H1 (cell line): Measurements from ENCODE around the gene ZSWIM2. TPM values are rescaled to one million over a fixed set of nuclear protein-coding genes. Genes with fewer than 3 reads are reported as not detected.

ENCODE experiments used
- CTCF ChIA-PET: fragments of 300-600 bp; sonication (Branson Sonifier 250); formaldehyde crosslinking; loops from one replicate; lab custom pipeline; 2021; ENCODE audit not compliant: partially characterized antibody; lab: Charles Lee
- POLR2A ChIA-PET: fragments of 300-600 bp; sonication (Branson Sonifier 250); formaldehyde crosslinking; loops from one replicate; lab custom pipeline; 2021; ENCODE audit warnings: inconsistent platforms; ENCODE audit not compliant: partially characterized antibody; lab: Charles Lee
- DNase-seq, 2 experiments: peaks; one replicate each; pipeline versions ENCODE4 v3.0.0 to v3.0.0-alpha.2; 2010 to 2022; ENCODE audit warnings: low spot score in 2 of 2, low read depth in 1 of 2, mixed read lengths in 1 of 2
- FAIRE-seq: peaks from 2 replicates; lab custom pipeline; 2011; peaks lifted over from hg19 to GRCh38; lab: Jason Lieb, UNC
- H2AFZ ChIP-seq: 2 replicates; pipeline ENCODE4 v1.8.1; 2012; ENCODE audit warnings: low read length, inconsistent platforms
- H2AK5ac ChIP-seq: 2 replicates; pipeline ENCODE4 v1.6.1; 2013; ENCODE audit warnings: low read depth, low read length
- H2BK120ac ChIP-seq: replicated peaks from 2 replicates; pipeline ENCODE3; 2013; ENCODE audit warnings: low read depth, low read length, inconsistent platforms
- H2BK12ac ChIP-seq: 2 replicates; pipeline ENCODE4 v1.6.1; 2013; ENCODE audit warnings: low read depth, low read length
- H2BK15ac ChIP-seq: 2 replicates; pipeline ENCODE4 v1.6.1; 2013; ENCODE audit warnings: low read length
- H2BK20ac ChIP-seq: 2 replicates; pipeline ENCODE4 v1.6.1; 2013; ENCODE audit warnings: low read length
- H2BK5ac ChIP-seq: 2 replicates; pipeline ENCODE4 v1.6.1; 2013; ENCODE audit warnings: low read depth, low read length
- H3K14ac ChIP-seq: 2 replicates; pipeline ENCODE4 v1.6.1; 2013; ENCODE audit warnings: inconsistent platforms; ENCODE audit not compliant: insufficient read length
- H3K18ac ChIP-seq: 2 replicates; pipeline ENCODE4 v1.6.1; 2013; ENCODE audit warnings: low read length; ENCODE audit errors: extremely low read depth
- H3K23ac ChIP-seq: 2 replicates; pipeline ENCODE4 v1.6.1; 2013; ENCODE audit warnings: inconsistent platforms; ENCODE audit not compliant: insufficient read length
- H3K23me2 ChIP-seq: 2 replicates; pipeline ENCODE4 v1.6.1; 2013; ENCODE audit warnings: low read depth, low read length
- H3K27ac ChIP-seq: 2 replicates; pipeline ENCODE4 v1.6.1; 2011; ENCODE audit warnings: low read depth, low read length, inconsistent platforms
- H3K27me3 ChIP-seq, 4 experiments: replicated peaks in 1 of 4; 1 replicate in 1 of 4; 2 replicates in 3 of 4; pipeline versions ENCODE4 v1.6.1 to v1.8.1; 2011 to 2013; ENCODE audit warnings: low read length in 3 of 4, mild to moderate bottlenecking in 3 of 4, inconsistent platforms in 2 of 4, mixed read lengths in 2 of 4, moderate library complexity in 1 of 4; ENCODE audit not compliant: control insufficient read depth in 3 of 4, insufficient read depth in 3 of 4; ENCODE audit errors: extremely low read depth in 1 of 4
- H3K36me3 ChIP-seq, 4 experiments: 2 replicates each; pipeline versions ENCODE4 v1.6.1 to v1.8.1; 2011 to 2013; ENCODE audit warnings: mild to moderate bottlenecking in 4 of 4, low read length in 3 of 4, moderate library complexity in 2 of 4, control low read depth in 1 of 4, inconsistent platforms in 1 of 4; ENCODE audit not compliant: insufficient read depth in 4 of 4, control insufficient read depth in 2 of 4
- H3K4ac ChIP-seq: replicated peaks from 2 replicates; pipeline ENCODE3; 2013; ENCODE audit warnings: low read length, low read depth, mixed read lengths, inconsistent platforms; ENCODE audit not compliant: insufficient read length
- H3K4me1 ChIP-seq, 4 experiments: replicated peaks in 1 of 4; 1 replicate in 1 of 4; 2 replicates in 3 of 4; pipeline versions ENCODE4 v1.6.1 to v1.8.1; 2011 to 2013; ENCODE audit warnings: low read length in 3 of 4, inconsistent platforms in 2 of 4, mixed read lengths in 1 of 4; ENCODE audit not compliant: insufficient read depth in 4 of 4, control insufficient read depth in 3 of 4
- H3K4me2 ChIP-seq, 2 experiments: 2 replicates each; pipeline versions ENCODE4 v1.6.1 to v1.8.1; 2011 to 2013; ENCODE audit warnings: low read depth in 2 of 2, low read length in 2 of 2, control low read depth in 1 of 2, inconsistent platforms in 1 of 2, mild to moderate bottlenecking in 1 of 2; ENCODE audit not compliant: insufficient read depth in 1 of 2
- H3K4me3 ChIP-seq, 4 experiments: fragments of 200-600, 300-600 bp in 1 of 4; sonication (generic), shearing (Covaris generic), sonication (Bioruptor Twin) in 1 of 4; 2 replicates each; pipeline versions ENCODE4 v1.5.1 to v1.8.1; 2011 to 2016; ENCODE audit warnings: low read length in 4 of 4, low read depth in 3 of 4, control low read depth in 2 of 4, inconsistent platforms in 2 of 4, mild to moderate bottlenecking in 2 of 4, mixed read lengths in 1 of 4, moderate library complexity in 1 of 4; ENCODE audit not compliant: insufficient read depth in 2 of 4; ENCODE audit errors: extremely low read depth in 1 of 4
- H3K56ac ChIP-seq: replicated peaks from 2 replicates; pipeline ENCODE3; 2013; ENCODE audit warnings: low read depth, mild to moderate bottlenecking, mixed read lengths, low read length, inconsistent platforms; ENCODE audit not compliant: insufficient read length
- H3K79me1 ChIP-seq: 2 replicates; pipeline ENCODE4 v1.6.1; 2013; ENCODE audit warnings: low read depth, low read length, control low read depth
- H3K79me2 ChIP-seq, 2 experiments: 2 replicates each; pipeline versions ENCODE4 v1.6.1 to v1.8.1; 2012 to 2013; ENCODE audit warnings: low read length in 2 of 2, mild to moderate bottlenecking in 2 of 2, inconsistent platforms in 1 of 2; ENCODE audit not compliant: insufficient read depth in 2 of 2, control insufficient read depth in 1 of 2
- H3K9ac ChIP-seq, 4 experiments: replicated peaks in 1 of 4; 1 replicate in 1 of 4; 2 replicates in 3 of 4; pipeline versions ENCODE4 v1.6.1 to v1.8.1; 2011 to 2013; ENCODE audit warnings: low read depth in 3 of 4, low read length in 3 of 4, control low read depth in 2 of 4, mild to moderate bottlenecking in 2 of 4, moderate library complexity in 2 of 4, inconsistent platforms in 1 of 4; ENCODE audit errors: extremely low read depth in 1 of 4
- H3K9me3 ChIP-seq, 2 experiments: 2 replicates each; pipeline versions ENCODE4 v1.6.1 to v1.8.1; 2012 to 2013; ENCODE audit warnings: mild to moderate bottlenecking in 2 of 2, moderate library complexity in 2 of 2, control low read depth in 1 of 2, inconsistent platforms in 1 of 2, low read depth in 1 of 2, low read length in 1 of 2, mixed read lengths in 1 of 2; ENCODE audit not compliant: insufficient read depth in 2 of 2
- H4K20me1 ChIP-seq, 2 experiments: replicated peaks in 1 of 2; 2 replicates each; pipeline versions ENCODE3 to v1.8.1; 2011 to 2013; ENCODE audit warnings: inconsistent platforms in 2 of 2, low read length in 2 of 2, mild to moderate bottlenecking in 1 of 2; ENCODE audit not compliant: insufficient read depth in 2 of 2, control insufficient read depth in 1 of 2
- H4K5ac ChIP-seq: 2 replicates; pipeline ENCODE4 v1.6.1; 2013; ENCODE audit warnings: low read length, low read depth, mixed read lengths, inconsistent platforms; ENCODE audit not compliant: insufficient read length
- H4K8ac ChIP-seq: 2 replicates; pipeline ENCODE4 v1.8.0; 2013; ENCODE audit warnings: mild to moderate bottlenecking, moderate library complexity, low read length, inconsistent platforms; ENCODE audit not compliant: insufficient read depth; ENCODE audit errors: extremely low read depth
- H4K91ac ChIP-seq: replicated peaks from 2 replicates; pipeline ENCODE3; 2013; ENCODE audit warnings: low read length, mixed read lengths, inconsistent platforms; ENCODE audit not compliant: insufficient read length
- GABPA ChIP-seq: IDR thresholded peaks from 2 replicates; pipeline ENCODE4 v1.6.1; 2011; ENCODE audit warnings: mild to moderate bottlenecking, low read length, moderate library complexity, borderline replicate concordance; ENCODE audit not compliant: insufficient read depth
- MAFK ChIP-seq: IDR thresholded peaks from 2 replicates; pipeline ENCODE4 v1.6.1; 2012; ENCODE audit warnings: low read depth, mild to moderate bottlenecking, improper control_type of control experiment, low read length
- RNF2 ChIP-seq: fragments of 200-900, 300-1000 bp; sonication (generic); IDR thresholded peaks from 2 replicates; pipeline ENCODE4 v1.7.1; 2016; ENCODE audit warnings: borderline replicate concordance, low read depth, mild to moderate bottlenecking, antibody characterized with exemption, low read length; ENCODE audit not compliant: poor library complexity, severe bottlenecking; ENCODE audit errors: missing control alignments
- WGBS, 2 experiments: shearing (Covaris generic) in 1 of 2; methylation state at CpG; one replicate each; pipeline versions ENCODE4 v1.1.6 to v1.1.7; 2013 to 2015; ENCODE audit warnings: low lambda C conversion rate in 2 of 2, mixed read lengths in 2 of 2, inconsistent platforms in 1 of 2, low coverage in 1 of 2, missing lambda C conversion rate in 1 of 2; ENCODE audit not compliant: insufficient replicate concordance in 2 of 2, insufficient coverage in 1 of 2, insufficient read length in 1 of 2; ENCODE audit errors: extremely low coverage in 1 of 2, missing lambda C conversion rate in 1 of 2; 5-methylcytosine and 5-hydroxymethylcytosine counted together
- polyA plus RNA-seq, 7 experiments: library from polyadenylated mRNA; depleted of rRNA in 3 of 7; stranded (reverse) in 5 of 7; unstranded in 2 of 7; fragments of >200 nt in 5 of 7; fragments of 200-250 nt in 2 of 7; gene quantifications; 1 replicate in 5 of 7; 2 replicates in 1 of 7; 4 replicates in 1 of 7; pipeline versions ENCODE4 v1.2.1 to v1.2.3, GENCODE V29; 2011 to 2013; ENCODE audit warnings: missing spikeins in 2 of 7, mixed read lengths in 2 of 7
- total RNA-seq: library from RNA; stranded (reverse); fragmentation: NEBNext Ultra II Directional; extraction: Animal tissue kit (Norgen Biotek cat#: 25700); gene quantifications from 2 replicates; pipeline ENCODE4 v1.2.1, GENCODE V29; 2021

Gene ZSWIM2
- total and polyA plus RNA-seq, 2 of the 8 experiments (the other 6 are each of a cell fraction or from before 2014, with no cell fraction given) = not detected

DNA sequence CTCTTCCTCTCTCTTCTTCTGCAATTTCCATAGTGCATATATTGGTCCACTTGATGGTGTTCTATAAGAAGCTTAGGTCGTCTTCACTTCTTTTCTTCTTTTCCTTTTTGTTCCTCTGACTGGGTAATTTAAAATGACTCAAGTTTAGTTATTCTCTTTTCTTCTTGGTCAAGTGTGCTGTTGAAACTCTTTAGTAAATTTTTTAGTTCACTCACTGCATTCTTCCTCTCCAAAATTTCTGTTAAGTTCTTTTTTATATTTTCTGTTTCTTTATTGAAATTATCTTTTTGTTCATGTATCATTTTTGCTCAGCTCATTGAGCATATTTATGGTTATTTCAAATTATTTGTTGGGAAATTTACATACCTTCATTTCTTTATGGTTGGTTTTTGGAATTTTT is 32.7 kb upstream of the ZSWIM2 start:
- no peak for FAIRE-seq
- no peak overlapping the region for H4K5ac ChIP-seq
- H2BK5ac ChIP-seq = no peak overlapping the region

More for the DNA sequence above, 32.7 kb upstream of the ZSWIM2 start:
- Histone ChIP-seq H3K23me2 (no peaks in the 10 kb centered on the region), H3K27ac (no peak overlapping the region), H2BK120ac (no peak overlapping the region), H3K23ac (no peak overlapping the region), H3K4me1 (no peaks in the 10 kb centered on the region), H3K14ac (no peak overlapping the region), H4K20me1 (no peaks in the 10 kb centered on the region), H3K36me3 (no peaks in the 10 kb centered on the region), H3K79me1 (no peaks in the 10 kb centered on the region), H4K91ac (no peak overlapping the region), H2BK20ac (no peak overlapping the region), H2AK5ac (no peak overlapping the region), H3K4ac (no peak overlapping the region), H3K27me3 (no peaks in the 10 kb centered on the region), H3K9me3 (no peaks in the 10 kb centered on the region), H2AFZ (no peak overlapping the region), H4K8ac (no peak overlapping the region), H2BK15ac (no peak overlapping the region), H3K4me2 (no peak overlapping the region), H3K79me2 (no peaks in the 10 kb centered on the region), H3K4me3 (no peak overlapping the region), H3K18ac (no peak overlapping the region), H3K9ac (no peak overlapping the region), H2BK12ac (no peak overlapping the region), H3K56ac (no peak overlapping the region)
- TF ChIP-seq RNF2 = no peak
- TF ChIP-seq MAFK = no peak
- no peak for TF ChIP-seq GABPA
- CTCF ChIA-PET = interaction anchor here (0.8 kb wide), 1 partner anchor 583 kb away, joined by 3 read pairs; no protein-coding TSS in a partner anchor
- POLR2A ChIA-PET = no interaction called here
- WGBS, 2 experiments = 77% methylated on average over 1 of the region's 1 CpG; no CpG with 5 or more reads in 1 of the 2 experiments
- no peak for DNase-seq
